ENCODE data around the gene ZCCHC7.

DNA sequence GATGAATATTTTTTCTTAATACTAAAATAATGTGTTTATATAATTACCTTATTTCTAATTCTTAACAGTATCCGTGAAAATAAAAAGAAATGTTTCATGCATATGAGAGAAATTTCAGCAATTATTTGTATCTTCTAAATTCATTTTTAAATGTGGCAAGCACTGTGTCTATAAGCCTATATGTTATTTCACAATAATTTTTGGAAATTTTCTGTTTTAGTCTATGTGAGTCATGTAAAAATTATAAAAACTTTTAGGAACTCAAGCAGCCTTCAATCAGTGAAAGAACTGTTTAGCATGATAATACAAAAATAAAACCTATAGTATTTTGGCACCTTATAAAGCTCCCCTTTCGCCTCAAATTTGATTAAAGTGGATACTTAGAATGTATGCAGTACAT is 96.8 kb downstream of the ZCCHC7 start:
- TF ChIP-seq, protein P1, sequence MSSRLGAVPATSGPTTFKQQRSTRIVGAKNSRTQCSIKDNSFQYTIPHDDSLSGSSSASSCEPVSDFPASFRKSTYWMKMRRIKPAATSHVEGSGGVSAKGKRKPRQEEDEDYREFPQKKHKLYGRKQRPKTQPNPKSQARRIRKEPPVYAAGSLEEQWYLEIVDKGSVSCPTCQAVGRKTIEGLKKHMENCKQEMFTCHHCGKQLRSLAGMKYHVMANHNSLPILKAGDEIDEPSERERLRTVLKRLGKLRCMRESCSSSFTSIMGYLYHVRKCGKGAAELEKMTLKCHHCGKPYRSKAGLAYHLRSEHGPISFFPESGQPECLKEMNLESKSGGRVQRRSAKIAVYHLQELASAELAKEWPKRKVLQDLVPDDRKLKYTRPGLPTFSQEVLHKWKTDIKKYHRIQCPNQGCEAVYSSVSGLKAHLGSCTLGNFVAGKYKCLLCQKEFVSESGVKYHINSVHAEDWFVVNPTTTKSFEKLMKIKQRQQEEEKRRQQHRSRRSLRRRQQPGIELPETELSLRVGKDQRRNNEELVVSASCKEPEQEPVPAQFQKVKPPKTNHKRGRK (tag; IDR thresholded peaks at IDR 0.05) = no peak
- TF ChIP-seq EZH2 (IDR thresholded peaks at IDR 0.05; ENCODE audit: borderline replicate concordance, low read depth, low read length) = no peak
- TF ChIP-seq TAF1 (IDR thresholded peaks at IDR 0.05; ENCODE audit: control insufficient read depth, extremely low read depth, insufficient read depth, low read length, severe bottlenecking) = no peak
- TF ChIP-seq POLR2AphosphoS5 (IDR thresholded peaks at IDR 0.05; ENCODE audit: control insufficient read depth, insufficient read depth, low read depth, low read length) = no peak
- TF ChIP-seq, protein P2, sequence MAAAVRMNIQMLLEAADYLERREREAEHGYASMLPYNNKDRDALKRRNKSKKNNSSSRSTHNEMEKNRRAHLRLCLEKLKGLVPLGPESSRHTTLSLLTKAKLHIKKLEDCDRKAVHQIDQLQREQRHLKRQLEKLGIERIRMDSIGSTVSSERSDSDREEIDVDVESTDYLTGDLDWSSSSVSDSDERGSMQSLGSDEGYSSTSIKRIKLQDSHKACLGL (CRISPR knock-in tag; IDR thresholded peaks at IDR 0.05; ENCODE audit: borderline replicate concordance, poor library complexity, severe bottlenecking) = no peak
- TF ChIP-seq RNF219 (CRISPR knock-in tag; IDR thresholded peaks at IDR 0.05) = no peak
- TF ChIP-seq ZFPM2 (CRISPR knock-in tag; IDR thresholded peaks at IDR 0.05) = no peak
- TF ChIP-seq IRF9 (tag; IDR thresholded peaks at IDR 0.05) = no peak
- TF ChIP-seq, protein P3, sequence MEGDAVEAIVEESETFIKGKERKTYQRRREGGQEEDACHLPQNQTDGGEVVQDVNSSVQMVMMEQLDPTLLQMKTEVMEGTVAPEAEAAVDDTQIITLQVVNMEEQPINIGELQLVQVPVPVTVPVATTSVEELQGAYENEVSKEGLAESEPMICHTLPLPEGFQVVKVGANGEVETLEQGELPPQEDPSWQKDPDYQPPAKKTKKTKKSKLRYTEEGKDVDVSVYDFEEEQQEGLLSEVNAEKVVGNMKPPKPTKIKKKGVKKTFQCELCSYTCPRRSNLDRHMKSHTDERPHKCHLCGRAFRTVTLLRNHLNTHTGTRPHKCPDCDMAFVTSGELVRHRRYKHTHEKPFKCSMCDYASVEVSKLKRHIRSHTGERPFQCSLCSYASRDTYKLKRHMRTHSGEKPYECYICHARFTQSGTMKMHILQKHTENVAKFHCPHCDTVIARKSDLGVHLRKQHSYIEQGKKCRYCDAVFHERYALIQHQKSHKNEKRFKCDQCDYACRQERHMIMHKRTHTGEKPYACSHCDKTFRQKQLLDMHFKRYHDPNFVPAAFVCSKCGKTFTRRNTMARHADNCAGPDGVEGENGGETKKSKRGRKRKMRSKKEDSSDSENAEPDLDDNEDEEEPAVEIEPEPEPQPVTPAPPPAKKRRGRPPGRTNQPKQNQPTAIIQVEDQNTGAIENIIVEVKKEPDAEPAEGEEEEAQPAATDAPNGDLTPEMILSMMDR (IDR thresholded peaks at IDR 0.05 in 2 of 3, conservative IDR thresholded peaks at IDR 0.05 in 1 of 3; ENCODE audit: insufficient read depth in 2 of 3, low read depth in 1 of 3, low read length in 3 of 3) = no peak
- no peak for TF ChIP-seq HNRNPL (IDR thresholded peaks at IDR 0.05; ENCODE audit: low read depth, low read length)
